ENCODE data around the gene CEBPE. TPM values are rescaled to one million over a fixed set of nuclear protein-coding genes. Genes with fewer than 3 reads are reported as not detected.

Gene CEBPE
- polyA plus RNA-seq, 1 donor from 2014 or later, result not detected

- Histone ChIP-seq H3F3A (ENCODE audit: insufficient read depth, low read length, poor library complexity, severe bottlenecking) (no peaks in the 10 kb centered on the region), H3K36me3 (ENCODE audit: insufficient read depth, low read length) (no peaks in the 10 kb centered on the region), H3K9me3 (ENCODE audit: low read length) (no peaks in the 10 kb centered on the region), H3K79me2 (replicated peaks; ENCODE audit: insufficient read depth, low read length) (no peaks in the 10 kb centered on the region), H3K4me2 (ENCODE audit: low read length) (no peak overlapping the region), H4K20me1 (ENCODE audit: insufficient read depth) (no peaks in the 10 kb centered on the region), H3K27me3 (ENCODE audit: insufficient read depth, low read depth, low read length) (no peaks in the 10 kb centered on the region), H2AFZ (ENCODE audit: low read depth, low read length) (no peak overlapping the region), H3K27ac (ENCODE audit: low read length) (no peak overlapping the region), H3K4me3 (ENCODE audit: low read length) (no peak overlapping the region), H3K9me2 (ENCODE audit: insufficient read depth, low read length) (no peaks in the 10 kb centered on the region), H3K9ac (ENCODE audit: low read length) (no peak overlapping the region)
- TF ChIP-seq EP300 (conservative IDR thresholded peaks at IDR 0.05; ENCODE audit: poor library complexity, severe bottlenecking) (no peak), RAD21 (conservative IDR thresholded peaks at IDR 0.05) (no peak), REST (IDR thresholded peaks at IDR 0.05; ENCODE audit: borderline replicate concordance) (no peak), CTCF (IDR thresholded peaks at IDR 0.05; ENCODE audit: poor library complexity, severe bottlenecking) (no peak), MXI1 (conservative IDR thresholded peaks at IDR 0.05; ENCODE audit: poor library complexity, severe bottlenecking) (no peak), POLR2AphosphoS5 (IDR thresholded peaks at IDR 0.05) (no peak)
These were observed 26.8 kb upstream of the CEBPE start for GRCh38 chr14:23145794-23146350.

- TF ChIP-seq RAD21 (conservative IDR thresholded peaks at IDR 0.05), result no peak
- TF ChIP-seq EP300 (conservative IDR thresholded peaks at IDR 0.05; ENCODE audit: poor library complexity, severe bottlenecking), result no peak
- TF ChIP-seq MXI1 (conservative IDR thresholded peaks at IDR 0.05; ENCODE audit: poor library complexity, severe bottlenecking), result no peak
- H3F3A ChIP-seq (ENCODE audit: insufficient read depth, low read length, poor library complexity, severe bottlenecking), result no peaks in the 10 kb centered on the region
- no peaks in the 10 kb centered on the region for H3K9me2 ChIP-seq (ENCODE audit: insufficient read depth, low read length)
- H3K79me2 ChIP-seq (replicated peaks; ENCODE audit: insufficient read depth, low read length), result no peaks in the 10 kb centered on the region
- no peaks in the 10 kb centered on the region for H4K20me1 ChIP-seq (ENCODE audit: insufficient read depth)
- H3K27me3 ChIP-seq (ENCODE audit: insufficient read depth, low read depth, low read length), result no peaks in the 10 kb centered on the region
- no peaks in the 10 kb centered on the region for H3K9me3 ChIP-seq (ENCODE audit: low read length)
- no peak overlapping the region for H3K4me2 ChIP-seq (ENCODE audit: low read length)
- H3K27ac ChIP-seq (ENCODE audit: low read length), result no peak overlapping the region
- no peak overlapping the region for H2AFZ ChIP-seq (ENCODE audit: low read depth, low read length)
- no peak overlapping the region for H3K4me3 ChIP-seq (ENCODE audit: low read length)
- H3K36me3 ChIP-seq (ENCODE audit: insufficient read depth, low read length), result no peaks in the 10 kb centered on the region
- no peak overlapping the region for H3K9ac ChIP-seq (ENCODE audit: low read length)
These were observed 24.9 kb upstream of the CEBPE start for GRCh38 chr14:23143911-23144310.

GRCh38 chr14:23142826-23143225 is 23.8 kb upstream of the CEBPE start:
- Histone ChIP-seq H3K27me3 (ENCODE audit: insufficient read depth, low read depth, low read length) (no peaks in the 10 kb centered on the region), H3K4me2 (ENCODE audit: low read length) (no peak overlapping the region), H2AFZ (ENCODE audit: low read depth, low read length) (no peak overlapping the region), H4K20me1 (ENCODE audit: insufficient read depth) (no peaks in the 10 kb centered on the region), H3K4me3 (ENCODE audit: low read length) (no peak overlapping the region), H3K9me2 (ENCODE audit: insufficient read depth, low read length) (no peaks in the 10 kb centered on the region), H3K9ac (ENCODE audit: low read length) (no peak overlapping the region), H3K9me3 (ENCODE audit: low read length) (no peaks in the 10 kb centered on the region), H3K27ac (ENCODE audit: low read length) (no peak overlapping the region), H3K36me3 (ENCODE audit: insufficient read depth, low read length) (no peaks in the 10 kb centered on the region), H3K79me2 (replicated peaks; ENCODE audit: insufficient read depth, low read length) (no peaks in the 10 kb centered on the region), H3F3A (ENCODE audit: insufficient read depth, low read length, poor library complexity, severe bottlenecking) (no peaks in the 10 kb centered on the region)
- no peak for TF ChIP-seq CTCF (IDR thresholded peaks at IDR 0.05; ENCODE audit: poor library complexity, severe bottlenecking)
- no peak for TF ChIP-seq SMC3 (conservative IDR thresholded peaks at IDR 0.05; ENCODE audit: poor library complexity)
- no peak for TF ChIP-seq MXI1 (conservative IDR thresholded peaks at IDR 0.05; ENCODE audit: poor library complexity, severe bottlenecking)
- TF ChIP-seq POLR2AphosphoS5 (IDR thresholded peaks at IDR 0.05), result no peak
- no peak for TF ChIP-seq EZH2 (IDR thresholded peaks at IDR 0.05; ENCODE audit: borderline replicate concordance, insufficient read depth, low read length, poor library complexity, severe bottlenecking)
- TF ChIP-seq EP300 (conservative IDR thresholded peaks at IDR 0.05; ENCODE audit: poor library complexity, severe bottlenecking), result no peak
- no peak for TF ChIP-seq TAF1 (IDR thresholded peaks at IDR 0.05; ENCODE audit: low read depth)
- TF ChIP-seq RAD21 (conservative IDR thresholded peaks at IDR 0.05), result no peak
- no peak for TF ChIP-seq REST (IDR thresholded peaks at IDR 0.05; ENCODE audit: borderline replicate concordance)
